ENCODE results near the gene YBX1.
"Not testable (repeated sequence)": the region's sequence is repeated elsewhere in the genome, so short reads cannot be mapped to it uniquely, and the experiment has no call there.

YBX1 gene

DNA sequence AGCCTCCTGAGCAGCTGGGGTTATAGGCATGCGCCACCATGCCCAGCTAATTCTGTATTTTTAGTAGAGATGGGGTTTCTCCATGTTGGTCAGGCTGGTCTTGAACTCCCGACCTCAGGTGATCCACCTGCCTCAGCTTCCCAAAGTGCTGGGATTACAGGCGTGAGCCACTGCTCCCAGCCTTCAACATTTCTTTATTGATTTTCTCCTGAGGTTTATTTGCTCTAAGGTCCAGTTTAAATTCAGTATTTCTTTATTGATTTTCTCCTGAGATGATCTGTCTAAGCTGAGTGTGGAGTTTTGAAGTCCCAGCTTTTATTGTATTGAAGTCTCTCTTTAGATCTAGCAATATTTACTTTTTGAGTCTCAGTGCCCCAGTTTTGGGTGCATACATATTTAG is 30.6 kb downstream of the YBX1 start:
- H3K27me3 Mint-ChIP-seq; H3K27ac Mint-ChIP-seq; H3K4me3 Mint-ChIP-seq; H3K4me1 Mint-ChIP-seq (ENCODE audit: low read depth): not testable (repeated sequence)
- Mint-ChIP-seq H3K36me3 (ENCODE audit: low read depth) (peaks cover 91% of the 10 kb centered on the region), H3K9me3 (peaks cover 22% of the 10 kb centered on the region)

DNA sequence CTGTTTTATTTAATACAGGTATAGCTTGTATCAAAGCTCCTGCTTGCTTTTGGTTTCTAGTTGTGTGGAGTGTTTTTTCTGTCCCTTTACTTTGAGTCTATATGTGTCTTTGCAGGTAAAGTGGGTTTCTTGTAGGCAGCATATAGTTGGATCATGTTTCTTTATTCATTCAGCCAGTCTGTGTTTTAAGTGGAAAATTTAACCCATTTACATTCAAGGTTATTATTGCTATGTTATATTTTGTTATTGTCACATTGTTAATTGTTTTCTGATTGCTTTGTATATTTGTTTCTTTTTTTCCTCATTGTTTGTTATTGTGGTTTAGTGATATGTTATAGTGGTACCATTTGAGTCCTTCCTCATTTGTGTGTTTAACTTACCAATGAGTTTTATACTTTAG is 31.1 kb downstream of the YBX1 start:
- Mint-ChIP-seq H3K27ac (no peak overlapping the region), H3K36me3 (ENCODE audit: low read depth) (peaks cover 86% of the 10 kb centered on the region), H3K9me3 (peaks cover 22% of the 10 kb centered on the region), H3K4me1 (ENCODE audit: low read depth) (peaks cover 7% of the 10 kb centered on the region), H3K4me3 (no peak overlapping the region), H3K27me3 (no peaks in the 10 kb centered on the region)

DNA sequence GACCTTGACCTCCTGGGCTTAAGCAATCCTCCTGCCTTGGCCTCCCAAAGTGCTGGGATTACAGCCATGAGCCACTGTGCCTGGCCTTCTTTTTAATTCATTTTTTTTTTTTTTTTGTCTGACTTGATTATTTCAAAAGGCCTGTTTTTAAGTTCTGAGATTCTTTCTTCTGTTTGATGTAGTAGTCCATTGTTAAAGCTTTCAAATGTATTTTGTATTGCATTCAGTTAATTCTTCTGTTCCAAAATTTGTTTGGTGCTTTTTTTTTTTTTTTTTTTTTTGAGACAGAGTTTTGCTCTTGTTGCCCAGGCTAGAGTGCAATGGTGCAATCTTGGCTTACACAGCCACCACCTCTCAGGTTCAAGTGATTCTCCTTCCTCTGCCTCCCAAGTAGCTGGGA is 32.2 kb downstream of the YBX1 start:
- not testable (repeated sequence) for H3K4me3 Mint-ChIP-seq; H3K27me3 Mint-ChIP-seq; H3K27ac Mint-ChIP-seq; H3K4me1 Mint-ChIP-seq (ENCODE audit: low read depth)
- peaks cover 77% of the 10 kb centered on the region for H3K36me3 Mint-ChIP-seq (ENCODE audit: low read depth)
- H3K9me3 Mint-ChIP-seq = peaks cover 21% of the 10 kb centered on the region

DNA sequence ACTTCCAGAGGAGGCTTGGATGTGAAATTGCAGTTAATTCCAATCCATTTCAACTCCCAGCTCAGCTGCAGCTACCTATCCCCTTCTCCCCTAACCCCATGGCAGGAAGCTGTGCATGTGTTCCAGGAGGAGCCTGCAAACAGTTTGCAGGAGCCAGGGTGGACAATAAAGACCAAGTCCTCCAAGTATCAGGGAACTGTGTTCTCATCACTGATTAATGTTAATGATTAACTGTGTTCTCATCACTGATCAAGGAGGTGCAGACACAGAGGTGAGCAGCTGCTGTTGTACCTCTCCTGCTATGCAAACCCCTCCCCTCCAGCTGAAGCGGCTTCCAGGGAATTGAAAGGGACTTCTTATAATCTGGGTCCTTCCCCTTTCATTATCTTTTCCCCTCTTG is 38.6 kb downstream of the YBX1 start:
- no peaks in the 10 kb centered on the region for H3K4me1 Mint-ChIP-seq (ENCODE audit: low read depth)
- H3K27ac Mint-ChIP-seq = no peak overlapping the region
- no peaks in the 10 kb centered on the region for H3K9me3 Mint-ChIP-seq
- no peaks in the 10 kb centered on the region for H3K27me3 Mint-ChIP-seq
- H3K4me3 Mint-ChIP-seq = no peak overlapping the region
- H3K36me3 Mint-ChIP-seq (ENCODE audit: low read depth) = peaks cover 16% of the 10 kb centered on the region

DNA sequence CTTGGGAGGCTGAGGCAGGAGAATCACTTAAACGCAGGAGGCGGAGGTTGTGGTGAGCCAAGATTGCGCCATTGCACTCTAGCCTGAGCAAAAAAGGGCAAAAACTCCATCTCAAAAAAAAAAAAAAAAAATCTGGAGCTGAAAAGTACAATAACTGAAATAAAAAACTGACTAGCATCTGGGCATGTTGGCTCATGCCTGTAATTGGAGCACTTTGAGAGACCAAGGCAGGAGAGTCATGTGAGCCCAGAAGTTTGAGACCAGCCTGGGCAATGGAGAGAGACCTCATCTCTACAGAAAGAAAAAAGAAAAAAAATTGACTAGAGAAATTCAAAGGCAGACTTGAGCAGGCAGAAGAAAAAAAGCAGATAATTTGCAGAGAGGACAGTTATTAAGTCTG is 39.7 kb downstream of the YBX1 start:
- Mint-ChIP-seq H3K9me3 (no peaks in the 10 kb centered on the region), H3K27me3 (no peaks in the 10 kb centered on the region), H3K4me1 (ENCODE audit: low read depth) (no peaks in the 10 kb centered on the region), H3K36me3 (ENCODE audit: low read depth) (peaks cover 9% of the 10 kb centered on the region), H3K4me3 (no peak overlapping the region), H3K27ac (no peak overlapping the region)

DNA sequence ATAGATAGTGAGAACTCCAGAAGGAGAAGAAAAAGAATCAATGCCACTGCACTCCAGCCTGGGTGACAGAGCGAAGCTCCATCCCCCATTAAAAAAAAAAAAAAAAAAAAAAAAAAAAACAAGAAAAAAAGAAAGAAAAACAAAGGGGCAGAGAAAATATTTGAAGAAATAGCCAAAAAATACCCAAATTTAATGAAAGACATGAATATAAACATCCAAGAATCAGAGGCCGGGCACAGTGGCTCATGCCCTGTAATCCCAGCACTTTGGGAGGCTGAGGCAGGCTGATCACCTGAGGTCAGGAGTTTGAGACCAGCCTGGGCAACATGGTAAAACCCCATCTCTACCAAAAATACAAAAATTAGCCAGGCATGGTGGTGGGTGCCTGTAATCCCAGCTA is 40.2 kb downstream of the YBX1 start:
- not testable (repeated sequence) for H3K36me3 Mint-ChIP-seq (ENCODE audit: low read depth); H3K4me1 Mint-ChIP-seq (ENCODE audit: low read depth); H3K27me3 Mint-ChIP-seq; H3K9me3 Mint-ChIP-seq; H3K27ac Mint-ChIP-seq; H3K4me3 Mint-ChIP-seq

GRCh38 chr1:42723511-42723910 is 41.3 kb downstream of the YBX1 start:
- H3K36me3 Mint-ChIP-seq (ENCODE audit: low read depth) = no peaks in the 10 kb centered on the region
- H3K4me1 Mint-ChIP-seq (ENCODE audit: low read depth) = no peaks in the 10 kb centered on the region
- H3K4me3 Mint-ChIP-seq = no peak overlapping the region
- H3K9me3 Mint-ChIP-seq = no peaks in the 10 kb centered on the region
- H3K27me3 Mint-ChIP-seq = no peaks in the 10 kb centered on the region
- H3K27ac Mint-ChIP-seq = no peak overlapping the region

DNA sequence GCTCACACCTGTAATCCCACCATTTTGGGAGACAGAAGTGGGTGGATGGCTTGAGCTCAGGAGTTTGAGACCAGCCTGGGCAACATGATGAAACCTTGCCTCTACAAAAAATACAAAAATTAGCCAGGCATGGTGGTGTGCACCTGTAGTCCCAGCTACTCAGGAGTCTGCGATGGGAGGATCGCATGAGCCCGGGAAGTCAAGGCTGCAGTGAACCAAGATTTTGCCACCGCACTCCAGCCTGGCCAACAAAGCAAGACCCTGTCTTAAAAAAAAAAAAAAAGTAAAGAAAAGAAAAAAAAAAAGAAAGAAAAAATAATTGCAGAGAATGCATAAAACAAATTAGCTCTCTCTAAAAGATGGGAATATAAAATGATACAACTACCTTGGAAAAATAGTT is 43.6 kb downstream of the YBX1 start:
- not testable (repeated sequence) for H3K4me1 Mint-ChIP-seq (ENCODE audit: low read depth); H3K27me3 Mint-ChIP-seq; H3K4me3 Mint-ChIP-seq; H3K27ac Mint-ChIP-seq; H3K9me3 Mint-ChIP-seq; H3K36me3 Mint-ChIP-seq (ENCODE audit: low read depth)

- H3K4me1 Mint-ChIP-seq (ENCODE audit: low read depth) = peaks cover 3% of the 10 kb centered on the region
- no peaks in the 10 kb centered on the region for H3K27me3 Mint-ChIP-seq
- H3K27ac Mint-ChIP-seq = no peak overlapping the region
- H3K36me3 Mint-ChIP-seq (ENCODE audit: low read depth) = no peaks in the 10 kb centered on the region
- no peak overlapping the region for H3K4me3 Mint-ChIP-seq
- no peaks in the 10 kb centered on the region for H3K9me3 Mint-ChIP-seq
Measured at GRCh38 chr1:42730002-42730401, 47.8 kb downstream of the YBX1 start.

DNA sequence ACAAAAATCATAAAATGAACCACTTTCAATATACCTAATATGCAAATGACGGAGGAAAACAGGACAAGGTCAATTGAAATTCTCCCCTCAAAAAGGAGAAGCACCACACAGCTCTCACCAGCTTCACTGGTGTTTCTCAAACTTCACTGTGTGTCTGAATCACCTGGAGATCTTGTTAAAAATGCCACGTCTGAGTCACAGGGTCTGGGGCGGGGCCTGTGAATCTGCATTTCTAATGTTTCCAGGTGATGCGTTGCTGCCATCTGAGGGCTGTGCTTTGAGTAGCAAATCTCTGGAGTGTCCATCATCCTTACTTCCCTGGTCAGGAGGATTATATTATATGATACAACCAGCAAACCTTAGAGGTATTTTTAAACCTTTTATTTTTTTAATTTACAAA is 48.8 kb downstream of the YBX1 start:
- H3K4me1 Mint-ChIP-seq (ENCODE audit: low read depth) = peaks cover 3% of the 10 kb centered on the region
- H3K4me3 Mint-ChIP-seq = no peak overlapping the region
- no peaks in the 10 kb centered on the region for H3K36me3 Mint-ChIP-seq (ENCODE audit: low read depth)
- no peaks in the 10 kb centered on the region for H3K27me3 Mint-ChIP-seq
- H3K9me3 Mint-ChIP-seq = no peaks in the 10 kb centered on the region
- no peak overlapping the region for H3K27ac Mint-ChIP-seq

- Mint-ChIP-seq H3K4me1 (ENCODE audit: low read depth) (peaks cover 3% of the 10 kb centered on the region), H3K36me3 (ENCODE audit: low read depth) (no peaks in the 10 kb centered on the region), H3K27ac (no peak overlapping the region), H3K9me3 (no peaks in the 10 kb centered on the region), H3K27me3 (no peaks in the 10 kb centered on the region), H3K4me3 (no peak overlapping the region)
Measured at GRCh38 chr1:42731585-42731984, 49.4 kb downstream of the YBX1 start.

DNA sequence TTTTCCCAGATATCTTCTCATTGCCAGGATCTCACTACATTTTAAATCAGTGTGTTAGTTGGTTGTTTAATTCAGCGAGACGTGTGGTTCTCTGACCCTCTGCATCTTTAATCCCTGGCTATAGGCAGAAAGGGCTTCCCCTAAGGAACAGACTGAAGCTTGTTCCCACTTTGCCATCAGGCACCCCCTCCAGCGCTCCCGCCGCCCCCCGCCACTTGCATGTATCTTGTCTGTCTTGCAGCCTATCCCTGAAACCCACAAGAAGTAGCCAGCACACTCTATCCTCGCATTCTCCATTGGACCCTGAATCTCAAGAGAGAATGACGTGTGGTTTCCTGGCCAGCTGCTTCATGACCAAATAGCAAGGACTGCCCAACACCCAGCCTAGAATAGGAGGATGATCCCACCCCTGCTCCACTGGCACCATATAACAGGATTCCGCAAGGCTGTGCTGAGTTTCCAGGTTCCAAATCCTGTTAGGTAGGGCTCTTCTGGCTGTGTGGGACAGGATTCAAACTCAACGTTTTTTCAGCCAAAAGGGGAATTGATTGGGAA is 50.0 kb downstream of the YBX1 start:
- H3K4me1 Mint-ChIP-seq (ENCODE audit: low read depth) = peaks cover 8% of the 10 kb centered on the region
- H3K27ac Mint-ChIP-seq = no peak overlapping the region
- no peaks in the 10 kb centered on the region for H3K27me3 Mint-ChIP-seq
- no peaks in the 10 kb centered on the region for H3K36me3 Mint-ChIP-seq (ENCODE audit: low read depth)
- no peaks in the 10 kb centered on the region for H3K9me3 Mint-ChIP-seq
- no peak overlapping the region for H3K4me3 Mint-ChIP-seq

DNA sequence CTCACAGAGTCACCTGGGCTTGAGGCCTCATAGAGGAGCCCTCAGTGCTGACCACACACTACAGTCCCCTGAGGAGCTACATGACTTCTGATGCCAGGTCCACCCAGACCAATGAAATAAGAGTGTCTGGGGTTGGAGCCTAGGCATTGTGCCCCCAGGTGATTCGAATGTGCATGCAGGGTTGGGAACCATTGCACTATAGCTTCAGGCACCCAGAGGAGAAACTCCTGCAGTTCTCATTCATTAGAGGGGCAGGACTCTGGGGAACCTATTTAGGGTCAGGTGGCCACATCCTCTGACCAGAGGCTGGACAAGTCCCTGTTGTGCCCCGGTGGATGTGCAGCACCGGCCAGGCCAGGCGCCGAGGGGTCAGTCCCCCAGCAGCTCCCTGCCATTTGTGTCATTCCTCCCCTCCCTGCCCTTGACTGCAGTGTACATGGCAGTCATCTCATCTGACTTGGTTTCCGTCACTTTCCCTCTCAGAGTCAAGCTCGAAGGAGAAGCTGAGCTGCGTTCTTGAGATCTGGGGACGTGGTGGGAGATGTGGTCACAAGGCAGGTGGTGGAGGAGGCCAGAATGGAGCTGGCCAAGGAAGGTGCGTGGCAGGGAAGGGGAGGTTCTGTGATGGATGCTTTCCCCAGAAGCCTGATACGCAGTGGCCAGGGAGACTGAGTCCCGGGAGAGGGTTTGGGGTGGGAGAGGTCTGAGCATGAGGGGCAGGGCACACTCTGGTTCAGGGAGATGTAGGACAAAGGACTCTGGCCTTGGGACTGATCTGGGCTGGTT is 51.4 kb downstream of the YBX1 start:
- Mint-ChIP-seq H3K27ac (no peak overlapping the region), H3K36me3 (ENCODE audit: low read depth) (no peaks in the 10 kb centered on the region), H3K4me3 (no peak overlapping the region), H3K9me3 (no peaks in the 10 kb centered on the region), H3K27me3 (no peaks in the 10 kb centered on the region), H3K4me1 (ENCODE audit: low read depth) (peaks cover 10% of the 10 kb centered on the region)

GRCh38 chr1:42734201-42735035 is 52.2 kb downstream of the YBX1 start:
- Mint-ChIP-seq H3K36me3 (ENCODE audit: low read depth) (no peaks in the 10 kb centered on the region), H3K27ac (no peak overlapping the region), H3K9me3 (no peaks in the 10 kb centered on the region), H3K27me3 (no peaks in the 10 kb centered on the region), H3K4me1 (ENCODE audit: low read depth) (peaks cover 10% of the 10 kb centered on the region), H3K4me3 (no peak overlapping the region)

DNA sequence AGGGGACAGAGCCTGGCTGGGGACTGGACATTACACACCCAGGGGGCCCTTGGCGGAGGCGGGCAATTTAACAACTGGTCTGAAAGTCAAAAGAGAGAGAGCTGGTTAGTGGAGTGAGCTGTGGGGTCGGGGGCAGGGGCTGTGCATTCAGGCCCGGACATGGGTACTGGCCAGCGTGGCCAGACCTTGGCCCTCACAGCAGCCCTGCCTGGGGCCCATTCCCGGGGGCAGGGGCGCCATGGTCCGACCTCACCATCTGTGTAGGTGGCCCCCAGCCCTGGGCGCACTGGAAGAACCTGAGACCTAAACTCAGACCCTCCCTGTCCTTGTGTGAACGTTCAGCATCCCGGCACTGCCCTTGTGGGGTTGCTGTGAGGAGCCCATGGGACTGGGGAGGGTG is 52.8 kb downstream of the YBX1 start:
- Mint-ChIP-seq H3K36me3 (ENCODE audit: low read depth) (no peaks in the 10 kb centered on the region), H3K27ac (no peak overlapping the region)

More for the DNA sequence above, 52.8 kb downstream of the YBX1 start:
- H3K9me3 Mint-ChIP-seq = no peaks in the 10 kb centered on the region
- H3K27me3 Mint-ChIP-seq = no peaks in the 10 kb centered on the region
- no peak overlapping the region for H3K4me3 Mint-ChIP-seq
- H3K4me1 Mint-ChIP-seq (ENCODE audit: low read depth) = peaks cover 10% of the 10 kb centered on the region
